GM12865 (cell line): Measurements from ENCODE around the gene IP6K3.

Experiments used
- DNase-seq: peaks from one replicate; pipeline ENCODE4 v3.0.0; 2010; ENCODE audit warnings: low read depth
- H3K4me3 ChIP-seq: 2 replicates; pipeline ENCODE4 v1.5.1; 2011; ENCODE audit warnings: mild to moderate bottlenecking, low read depth, low read length, control low read depth
- TF ChIP-seq, protein P1 (sequence below): IDR thresholded peaks from 2 replicates; pipeline ENCODE4 v1.5.1; 2011; ENCODE audit warnings: low read length, control low read depth, low read depth, inconsistent platforms; ENCODE audit not compliant: insufficient read depth; ENCODE audit errors: missing control alignments

IP6K3 gene

GRCh38 chr6:33784787-33785186 lies 38.1 kb upstream of the IP6K3 start:
- TF ChIP-seq, protein P1, sequence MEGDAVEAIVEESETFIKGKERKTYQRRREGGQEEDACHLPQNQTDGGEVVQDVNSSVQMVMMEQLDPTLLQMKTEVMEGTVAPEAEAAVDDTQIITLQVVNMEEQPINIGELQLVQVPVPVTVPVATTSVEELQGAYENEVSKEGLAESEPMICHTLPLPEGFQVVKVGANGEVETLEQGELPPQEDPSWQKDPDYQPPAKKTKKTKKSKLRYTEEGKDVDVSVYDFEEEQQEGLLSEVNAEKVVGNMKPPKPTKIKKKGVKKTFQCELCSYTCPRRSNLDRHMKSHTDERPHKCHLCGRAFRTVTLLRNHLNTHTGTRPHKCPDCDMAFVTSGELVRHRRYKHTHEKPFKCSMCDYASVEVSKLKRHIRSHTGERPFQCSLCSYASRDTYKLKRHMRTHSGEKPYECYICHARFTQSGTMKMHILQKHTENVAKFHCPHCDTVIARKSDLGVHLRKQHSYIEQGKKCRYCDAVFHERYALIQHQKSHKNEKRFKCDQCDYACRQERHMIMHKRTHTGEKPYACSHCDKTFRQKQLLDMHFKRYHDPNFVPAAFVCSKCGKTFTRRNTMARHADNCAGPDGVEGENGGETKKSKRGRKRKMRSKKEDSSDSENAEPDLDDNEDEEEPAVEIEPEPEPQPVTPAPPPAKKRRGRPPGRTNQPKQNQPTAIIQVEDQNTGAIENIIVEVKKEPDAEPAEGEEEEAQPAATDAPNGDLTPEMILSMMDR, result no peak
- DNase-seq, result no peak
- H3K4me3 ChIP-seq, result no peak overlapping the region

DNA sequence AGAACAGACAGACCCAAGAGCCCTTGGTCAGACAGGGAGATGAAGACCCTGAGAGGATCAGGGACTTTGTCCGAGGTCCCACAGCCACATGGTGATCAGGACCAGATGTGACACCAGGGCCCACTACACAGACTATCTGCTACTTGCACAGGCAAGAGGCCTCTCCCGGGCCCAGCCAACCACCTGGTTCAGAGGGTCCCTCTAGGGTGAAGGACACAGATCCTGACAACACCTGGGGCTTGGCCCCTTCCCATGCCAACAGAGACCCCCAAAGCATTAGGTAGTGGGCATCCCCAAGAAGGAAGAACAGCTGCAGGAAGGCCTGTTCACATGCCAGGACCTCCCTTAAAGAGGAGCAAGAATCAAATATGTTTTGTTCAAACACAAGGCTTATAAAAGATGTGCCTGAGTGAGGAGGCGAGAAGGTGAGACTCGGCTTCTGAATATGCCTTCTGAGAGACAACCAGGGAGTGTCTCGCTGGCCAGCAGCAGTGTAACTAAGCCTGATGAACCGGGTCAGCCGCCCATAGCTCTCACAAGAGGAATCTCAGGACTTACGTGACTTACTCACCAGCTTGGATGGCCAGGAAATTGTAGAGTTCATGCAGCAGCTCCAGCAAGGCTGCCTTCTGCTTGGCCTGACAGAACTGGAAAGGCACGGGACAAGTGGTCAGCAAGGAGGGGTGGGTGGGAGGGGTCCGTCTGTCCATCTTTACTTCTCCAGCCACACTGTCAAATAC lies 37.2 kb upstream of the IP6K3 start:
- no peak overlapping the region for H3K4me3 ChIP-seq
- TF ChIP-seq, protein P1, result no peak
- DNase-seq, result no peak

DNA sequence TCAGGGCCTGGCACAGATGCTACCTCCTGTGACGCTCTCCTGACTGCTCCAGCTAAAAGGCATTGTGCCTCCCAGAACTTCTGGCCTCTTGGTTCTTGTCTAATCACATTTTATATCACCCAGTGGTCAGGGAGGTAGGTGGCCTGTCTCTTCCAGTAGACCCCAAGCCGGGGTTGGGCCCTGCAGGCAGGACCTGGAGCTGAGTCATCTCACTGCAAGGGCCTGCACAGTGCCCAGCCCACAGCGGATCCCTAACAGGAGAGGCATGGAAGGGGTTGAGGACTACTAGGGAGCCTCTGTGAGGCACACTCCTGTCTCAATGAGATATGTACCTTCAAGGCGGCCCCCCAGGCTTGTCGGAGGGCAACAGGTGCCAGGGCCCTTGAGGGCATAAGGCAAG lies 35.9 kb upstream of the IP6K3 start:
- H3K4me3 ChIP-seq, result no peak overlapping the region
- TF ChIP-seq, protein P1, result no peak

DNA sequence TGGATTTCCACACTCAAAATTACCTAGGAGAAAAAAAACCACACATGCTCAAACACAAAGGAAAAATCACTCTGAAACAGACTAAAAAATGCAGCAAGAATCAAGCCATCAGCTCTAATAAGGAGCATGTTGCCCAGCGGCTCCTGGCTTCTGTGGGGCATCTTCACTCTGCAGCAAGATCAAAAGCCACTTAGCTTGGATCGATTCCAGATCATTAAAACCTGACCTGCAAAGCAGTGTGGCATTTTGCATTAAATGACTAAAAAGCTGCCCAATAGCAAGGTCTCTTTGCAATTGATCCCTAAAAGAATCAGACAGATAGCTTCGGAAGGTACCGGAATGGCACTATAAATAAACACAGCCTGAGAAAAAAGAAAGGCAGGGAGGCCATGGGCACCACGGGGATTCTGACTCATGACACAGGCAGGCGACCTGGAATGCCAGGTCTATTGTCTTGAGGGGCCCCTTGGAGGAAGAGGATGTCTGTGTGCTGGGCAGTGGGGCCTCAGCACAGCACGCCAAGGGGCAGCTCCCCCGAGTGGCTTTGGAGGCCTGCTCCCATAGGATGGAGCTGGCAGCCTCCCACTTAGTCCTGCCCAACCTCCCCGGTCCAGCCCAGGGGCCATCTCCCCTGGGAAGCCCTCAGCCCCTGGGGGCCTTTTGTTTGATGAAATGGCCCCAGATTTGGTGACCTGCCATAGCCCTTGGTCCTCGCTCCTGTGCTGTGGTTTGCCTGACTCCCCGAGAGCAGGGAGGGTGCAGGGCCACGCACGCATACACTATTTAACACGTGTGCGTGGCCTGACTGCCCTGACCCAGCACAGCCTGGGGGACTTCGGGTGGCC lies 34.6 kb upstream of the IP6K3 start:
- TF ChIP-seq, protein P1, result no peak
- H3K4me3 ChIP-seq, result no peak overlapping the region
- no peak for DNase-seq

More for the DNA sequence above, 35.9 kb upstream of the IP6K3 start:
- no peak for DNase-seq

DNA sequence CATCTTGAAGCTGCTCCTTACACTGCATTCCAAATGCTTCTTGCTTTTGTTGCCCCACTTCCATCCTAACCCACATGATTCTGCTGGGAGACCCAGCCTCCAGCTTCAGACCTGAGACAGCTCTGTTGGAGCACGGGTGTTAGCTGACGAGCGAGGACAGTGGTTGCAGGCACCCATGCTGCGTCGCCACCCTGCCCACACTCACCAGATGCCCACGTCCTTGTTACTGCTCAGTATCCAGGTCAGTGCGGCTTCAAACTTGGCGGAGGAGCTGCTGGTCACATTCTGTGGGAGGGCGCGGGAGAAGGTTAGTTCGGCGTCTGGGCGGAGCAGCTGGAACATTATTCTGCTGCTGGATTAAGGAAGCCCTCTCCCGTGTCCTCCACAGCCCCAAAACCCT lies 33.2 kb upstream of the IP6K3 start:
- DNase-seq, result no peak
- H3K4me3 ChIP-seq, result no peak overlapping the region
- TF ChIP-seq, protein P1, result no peak

GRCh38 chr6:33779290-33779689 lies 32.6 kb upstream of the IP6K3 start:
- DNase-seq, result no peak
- H3K4me3 ChIP-seq, result no peak overlapping the region
- TF ChIP-seq, protein P1, result no peak
